Epithelial cell of proximal tubule (primary cell): ENCODE measurements around the gene DEPDC5. TPM values are rescaled to one million over a fixed set of nuclear protein-coding genes. Genes with fewer than 3 reads are reported as not detected.

ENCODE experiments used
- DNase-seq: peaks from one replicate; pipeline ENCODE4 v3.0.0-alpha.2; 2011; ENCODE audit warnings: low read depth
- H3K4me3 ChIP-seq: 2 replicates; pipeline ENCODE4 v1.5.1; 2011; ENCODE audit warnings: low read depth, mild to moderate bottlenecking, low read length
- total RNA-seq: library from RNA; depleted of rRNA; stranded (reverse); fragments of >200 nt; gene quantifications from 2 replicates; pipeline ENCODE4 v1.2.3, GENCODE V29; 2015
- TF ChIP-seq, protein P1 (sequence below): conservative IDR thresholded peaks from 2 replicates; pipeline ENCODE4 v1.5.1; 2012; ENCODE audit warnings: low read depth, mild to moderate bottlenecking, low read length

Gene DEPDC5
- total RNA-seq, 1 donor from 2014 or later: 5.4 TPM

DNA sequence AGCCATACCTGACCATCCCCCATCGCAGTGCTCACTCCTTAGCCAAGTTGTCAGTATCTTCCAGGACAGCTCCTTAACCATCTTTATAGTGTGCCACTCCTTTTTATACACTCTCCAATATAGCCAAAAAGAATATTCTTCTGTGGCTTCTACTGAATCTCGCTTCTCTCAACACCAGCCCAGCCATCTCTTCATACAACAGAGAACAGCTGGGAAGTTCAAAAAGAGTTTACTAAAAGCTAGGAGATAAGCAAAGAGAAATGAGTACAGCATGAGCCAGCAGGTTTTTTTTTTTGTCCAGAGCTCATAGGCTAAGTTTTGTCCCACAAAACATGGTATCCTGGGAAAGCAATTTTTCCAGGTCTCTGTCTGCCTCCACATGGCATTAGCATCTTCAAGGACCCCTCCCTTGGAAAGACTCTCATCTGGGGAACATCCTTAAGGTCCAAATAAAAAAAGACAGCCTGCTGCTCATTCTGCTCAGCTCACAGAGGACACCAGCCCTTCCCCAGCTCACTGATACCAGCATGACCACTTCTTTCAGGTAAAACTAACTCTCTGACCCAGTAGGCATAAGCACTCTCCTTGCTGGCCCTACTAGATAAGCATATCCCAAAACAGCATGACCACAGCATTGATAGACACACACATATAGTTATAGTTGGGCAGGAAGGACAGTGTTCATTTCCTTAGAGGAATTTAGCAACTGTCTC lies 141.7 kb downstream of the DEPDC5 start:
- no peak overlapping the region for H3K4me3 ChIP-seq
- DNase-seq: no peak
- TF ChIP-seq, protein P1, sequence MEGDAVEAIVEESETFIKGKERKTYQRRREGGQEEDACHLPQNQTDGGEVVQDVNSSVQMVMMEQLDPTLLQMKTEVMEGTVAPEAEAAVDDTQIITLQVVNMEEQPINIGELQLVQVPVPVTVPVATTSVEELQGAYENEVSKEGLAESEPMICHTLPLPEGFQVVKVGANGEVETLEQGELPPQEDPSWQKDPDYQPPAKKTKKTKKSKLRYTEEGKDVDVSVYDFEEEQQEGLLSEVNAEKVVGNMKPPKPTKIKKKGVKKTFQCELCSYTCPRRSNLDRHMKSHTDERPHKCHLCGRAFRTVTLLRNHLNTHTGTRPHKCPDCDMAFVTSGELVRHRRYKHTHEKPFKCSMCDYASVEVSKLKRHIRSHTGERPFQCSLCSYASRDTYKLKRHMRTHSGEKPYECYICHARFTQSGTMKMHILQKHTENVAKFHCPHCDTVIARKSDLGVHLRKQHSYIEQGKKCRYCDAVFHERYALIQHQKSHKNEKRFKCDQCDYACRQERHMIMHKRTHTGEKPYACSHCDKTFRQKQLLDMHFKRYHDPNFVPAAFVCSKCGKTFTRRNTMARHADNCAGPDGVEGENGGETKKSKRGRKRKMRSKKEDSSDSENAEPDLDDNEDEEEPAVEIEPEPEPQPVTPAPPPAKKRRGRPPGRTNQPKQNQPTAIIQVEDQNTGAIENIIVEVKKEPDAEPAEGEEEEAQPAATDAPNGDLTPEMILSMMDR: no peak

DNA sequence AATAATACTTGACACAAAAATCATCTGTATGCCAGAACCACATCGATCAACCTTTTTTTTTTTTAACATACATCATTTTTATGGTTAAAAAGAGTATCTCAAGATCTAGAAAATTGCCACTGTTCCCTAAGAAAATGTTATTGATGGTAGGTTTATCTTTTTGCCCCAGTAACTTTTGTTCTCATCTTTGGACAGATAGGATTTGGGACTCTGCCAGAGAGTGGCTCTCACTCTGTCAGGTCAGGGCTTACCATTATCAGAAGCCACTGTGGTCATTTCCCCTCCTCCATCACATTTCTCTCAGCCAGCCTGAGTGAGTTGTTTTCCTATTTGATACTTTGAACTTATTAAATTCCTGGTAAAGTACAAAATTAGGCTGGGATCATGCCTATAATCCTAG lies 142.7 kb downstream of the DEPDC5 start:
- DNase-seq: no peak
- TF ChIP-seq, protein P1: no peak
- H3K4me3 ChIP-seq: no peak overlapping the region

DNA sequence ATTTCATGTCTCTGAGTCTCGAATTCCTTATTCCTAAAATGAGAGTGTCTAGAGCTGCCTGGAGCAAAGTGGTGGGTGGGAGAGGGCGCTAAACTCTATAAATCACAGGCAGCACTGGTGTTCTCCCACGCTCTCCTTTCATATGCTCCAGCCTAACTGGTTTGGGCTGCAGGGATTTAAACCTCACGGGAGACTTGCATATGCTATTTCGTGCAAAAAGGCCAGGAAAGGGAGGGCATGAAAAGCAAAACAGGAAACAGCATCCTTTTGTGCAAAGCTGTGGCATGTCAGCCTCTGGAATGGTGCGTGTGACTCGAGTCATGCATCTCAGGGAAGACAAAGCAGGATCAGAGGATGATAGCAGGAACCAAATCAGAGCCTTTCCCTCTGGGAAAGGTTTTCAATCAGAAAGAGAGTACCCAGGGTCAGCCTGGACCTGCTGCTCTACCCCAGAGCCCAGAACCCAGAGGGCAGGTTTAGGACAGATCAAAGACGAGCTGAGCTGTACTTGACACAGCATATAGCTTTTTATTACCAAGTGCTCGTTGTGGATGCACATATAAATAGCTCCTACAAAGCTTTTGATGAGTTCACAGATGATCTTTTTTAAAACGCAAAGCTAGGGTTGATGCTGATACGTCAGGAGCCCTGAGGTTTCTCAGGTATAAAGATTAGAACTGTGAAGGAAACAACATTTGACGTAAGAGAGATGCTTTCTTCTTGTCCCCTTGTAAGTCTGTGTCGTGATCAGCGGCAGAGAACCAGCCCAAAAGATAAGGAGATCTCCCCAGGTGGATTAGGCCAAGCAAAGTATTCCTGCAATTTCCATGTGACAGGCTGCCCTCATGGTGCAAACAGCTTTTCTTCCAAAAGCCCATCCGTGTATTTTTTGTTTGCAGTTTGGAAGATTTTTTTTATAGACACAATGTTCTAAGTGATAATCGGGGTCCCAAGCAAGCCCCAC lies 144.3 kb downstream of the DEPDC5 start:
- TF ChIP-seq, protein P1: no peak
- no peak for DNase-seq
- no peak overlapping the region for H3K4me3 ChIP-seq

DNA sequence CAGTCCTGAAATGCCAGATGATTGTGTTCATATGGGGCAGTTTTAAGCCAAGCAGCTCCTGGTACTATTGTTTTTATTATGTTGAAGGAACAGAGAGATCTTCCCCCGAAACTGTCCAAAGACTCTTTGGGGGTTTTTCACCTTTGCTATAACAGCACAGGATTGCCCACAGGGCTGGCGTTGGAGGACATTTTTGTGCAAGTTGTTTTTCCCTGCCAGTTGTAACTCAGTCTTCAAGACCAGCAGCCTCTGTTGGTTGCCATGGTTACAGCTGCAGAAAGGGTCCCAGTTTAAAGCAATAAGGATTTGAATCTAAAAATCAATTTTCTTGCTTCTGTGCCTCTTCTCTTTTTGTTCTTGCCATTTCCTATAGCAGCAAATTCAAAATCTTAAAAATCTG lies 145.1 kb downstream of the DEPDC5 start:
- TF ChIP-seq, protein P1: no peak
- no peak overlapping the region for H3K4me3 ChIP-seq
- DNase-seq: no peak

DNA sequence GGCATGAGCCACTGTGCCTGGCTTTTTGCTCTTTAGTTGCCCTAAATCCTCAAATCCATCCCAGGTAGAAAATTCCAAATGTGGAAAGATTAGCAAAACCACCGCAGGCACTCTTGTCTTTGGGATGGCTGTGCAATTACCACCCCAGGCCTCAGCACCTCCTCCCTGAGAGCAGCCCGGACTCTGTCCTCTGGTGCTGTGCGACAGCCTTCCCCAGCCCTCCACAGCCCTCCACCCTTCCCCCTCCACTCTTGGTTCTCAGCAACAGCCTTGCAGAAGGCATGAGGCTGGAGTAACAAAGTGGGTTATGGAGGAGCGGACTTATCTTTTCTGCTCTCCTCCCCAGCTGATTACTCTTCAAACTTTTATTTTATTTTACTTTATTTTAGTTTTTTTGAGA lies 145.8 kb downstream of the DEPDC5 start:
- no peak overlapping the region for H3K4me3 ChIP-seq
- TF ChIP-seq, protein P1: no peak
- no peak for DNase-seq

DNA sequence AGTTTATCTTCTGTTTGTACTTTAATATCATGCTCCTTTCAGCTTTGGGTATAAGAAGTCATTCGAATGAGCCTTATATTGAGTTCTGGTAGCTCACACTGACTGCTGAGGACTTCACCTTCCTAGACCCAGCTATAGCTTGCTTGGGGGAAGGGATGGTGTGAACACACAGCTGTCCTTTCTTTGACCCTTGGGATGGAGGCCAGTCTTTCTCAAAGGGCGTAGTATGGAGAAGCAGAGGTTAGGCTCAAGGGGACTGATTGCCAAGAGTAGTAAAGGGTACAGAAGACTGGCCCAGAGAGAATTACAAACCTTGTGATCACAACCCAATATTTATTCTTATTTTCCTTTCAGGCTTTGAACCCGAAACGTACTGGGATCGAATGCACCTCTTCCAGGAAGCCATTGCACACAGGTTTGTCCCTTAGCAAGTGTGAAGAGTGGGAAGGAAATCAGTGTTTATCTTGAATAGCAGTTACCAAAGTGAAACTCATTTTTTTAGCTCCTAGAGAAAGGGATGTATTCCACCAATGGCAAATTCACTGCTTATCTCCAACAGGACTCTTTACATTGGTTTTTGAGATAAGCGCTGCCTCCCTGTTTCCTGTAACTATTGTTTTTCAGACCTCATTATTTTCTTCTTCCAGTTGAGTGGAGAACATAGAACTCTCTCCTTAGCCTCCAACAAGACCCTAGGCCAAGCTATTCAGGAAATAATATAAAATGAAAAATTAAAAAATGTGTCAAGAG lies 147.7 kb downstream of the DEPDC5 start:
- TF ChIP-seq, protein P1: no peak
- H3K4me3 ChIP-seq: no peak overlapping the region
- no peak for DNase-seq
